Erythroblast (primary cell): ENCODE data around the gene MDC1.
"Not testable (repeated sequence)": the region's sequence is repeated elsewhere in the genome, so short reads cannot be mapped to it uniquely, and the experiment has no call there.

Source experiments
- GATA1 ChIP-seq: IDR thresholded peaks from 2 replicates; pipeline ENCODE4 v1.6.1; 2011; ENCODE audit warnings: low read depth, mild to moderate bottlenecking, control low read depth, low read length, moderate library complexity
- POLR2A ChIP-seq: IDR thresholded peaks from 2 replicates; pipeline ENCODE4 v1.6.1; 2011; ENCODE audit warnings: mild to moderate bottlenecking, low read length

GRCh38 chr6:30657922-30658321, 59.2 kb downstream of the MDC1 start:
- not testable (repeated sequence) for TF ChIP-seq POLR2A, GATA1
